Gastrocnemius medialis (tissue), 4 donors: ENCODE measurements around the gene TSPAN7.

Source experiments
- CTCF ChIP-seq, 5 experiments: fragments of 450-650 bp in 3 of 5; fragments of 200-600 bp in 2 of 5; sonication (generic) in 2 of 5; IDR thresholded peaks in 4 of 5; conservative IDR thresholded peaks in 1 of 5; 1 replicate in 4 of 5; 2 replicates in 1 of 5; pipeline ENCODE4 v1.5.1; 2016 to 2019; ENCODE audit warnings: antibody characterized with exemption in 5 of 5, mild to moderate bottlenecking in 3 of 5, moderate library complexity in 3 of 5
- POLR2A ChIP-seq, 2 donors: fragments of 450-650 bp; IDR thresholded peaks; one replicate each; pipeline ENCODE4 v1.6.1; 2017; ENCODE audit warnings: antibody characterized with exemption in 2 of 2, mild to moderate bottlenecking in 2 of 2, moderate library complexity in 2 of 2

- no peak for TF ChIP-seq CTCF (IDR thresholded peaks at IDR 0.05 in 4 of 5, conservative IDR thresholded peaks at IDR 0.05 in 1 of 5)
- no peak for TF ChIP-seq POLR2A (IDR thresholded peaks at IDR 0.05)
Observed at GRCh38 chrX:38552721-38553120, 8.6 kb upstream of the TSPAN7 start.
